ENCODE data around the gene COPG2. TPM values are rescaled to one million over a fixed set of nuclear protein-coding genes. Genes with fewer than 3 reads are reported as not detected.
"Not testable (repeated sequence)": the region's sequence is repeated elsewhere in the genome, so short reads cannot be mapped to it uniquely, and the experiment has no call there.

The COPG2 gene
- total RNA-seq, 1 experiment from 2014 or later: 77.7 TPM

DNA sequence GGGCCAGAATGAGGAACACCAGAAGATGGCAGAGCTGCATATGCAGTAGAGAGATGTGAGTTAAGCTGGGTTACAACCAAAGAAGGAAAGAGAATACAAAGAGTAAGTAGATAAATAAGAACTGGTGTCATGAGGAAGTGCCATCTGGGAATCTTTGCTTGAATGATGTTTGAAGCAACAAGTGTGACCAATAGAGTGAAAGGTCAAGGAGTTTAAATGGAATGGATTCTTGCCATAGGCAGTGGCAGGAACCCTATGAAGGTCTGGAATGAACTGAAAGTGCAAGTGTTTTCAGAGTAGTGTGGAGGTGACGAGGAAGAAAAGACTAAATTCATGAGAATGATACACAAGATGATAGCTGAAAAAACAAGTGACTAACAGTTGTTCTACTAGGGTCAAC lies 155.1 kb downstream of the COPG2 start:
- Histone ChIP-seq H2BK20ac (ENCODE audit: low read depth, low read length, poor library complexity, severe bottlenecking) (no peak overlapping the region), H3K9me3 (ENCODE audit: control insufficient read depth, low read depth, low read length) (no peaks in the 10 kb centered on the region), H3K4me2 (ENCODE audit: insufficient read depth, insufficient read length, low read length) (no peak overlapping the region), H3K23ac (ENCODE audit: insufficient read length, low read depth, low read length) (no peak overlapping the region), H3T11ph (ENCODE audit: low read length) (no peak overlapping the region), H3K18ac (ENCODE audit: insufficient read length, low read depth, low read length) (no peak overlapping the region), H3K27ac (ENCODE audit: insufficient read length, low read depth, low read length) (no peak overlapping the region), H2BK5ac (ENCODE audit: insufficient read length, low read length) (no peak overlapping the region), H2BK15ac (ENCODE audit: low read depth, low read length) (no peak overlapping the region), H3K4ac (ENCODE audit: low read depth, low read length) (no peak overlapping the region), H2BK12ac (ENCODE audit: insufficient read length, low read depth, low read length) (no peak overlapping the region), H4K8ac (replicated peaks; ENCODE audit: insufficient read length, low read depth, low read length) (no peak overlapping the region), H2AFZ (ENCODE audit: low read length) (no peak overlapping the region), H4K20me1 (ENCODE audit: control insufficient read depth, insufficient read depth, insufficient read length) (no peaks in the 10 kb centered on the region), H3K79me2 (ENCODE audit: insufficient read depth, low read length) (no peaks in the 10 kb centered on the region), H2BK120ac (ENCODE audit: low read depth, low read length, poor library complexity, severe bottlenecking) (no peak overlapping the region), H4K5ac (ENCODE audit: insufficient read length, low read depth, low read length) (no peak overlapping the region), H3K4me1 (ENCODE audit: insufficient read depth, low read length) (no peaks in the 10 kb centered on the region), H3K79me1 (ENCODE audit: insufficient read depth, low read depth, low read length, poor library complexity, severe bottlenecking) (no peaks in the 10 kb centered on the region), H3K27me3 (ENCODE audit: insufficient read depth, low read length) (no peaks in the 10 kb centered on the region), H2AK5ac (ENCODE audit: insufficient read length, low read length) (no peak overlapping the region), H4K91ac (ENCODE audit: insufficient read length, low read depth, low read length) (no peak overlapping the region), H3K14ac (ENCODE audit: insufficient read depth, low read length) (no peak overlapping the region), H3K56ac (ENCODE audit: insufficient read length, low read depth, low read length) (no peak overlapping the region), H3K23me2 (ENCODE audit: insufficient read length, low read depth, low read length, poor library complexity, severe bottlenecking) (no peaks in the 10 kb centered on the region), H3K9ac (ENCODE audit: extremely low read depth, insufficient read length, low read length) (no peak overlapping the region)
- no CpG with 5 or more reads among the region's 1 CpG for WGBS (ENCODE audit: extremely low coverage, insufficient read length, low lambda C conversion rate)
- Mint-ChIP-seq H3K4me3 (no peak overlapping the region), H3K4me1 (no peaks in the 10 kb centered on the region), H3K27ac (no peak overlapping the region), H3K27me3 (ENCODE audit: low read depth) (no peaks in the 10 kb centered on the region), H3K36me3 (ENCODE audit: insufficient read depth in 1 of 3, low read depth in 3 of 3) (peaks cover 0 to 3% (median 2%) of the 10 kb centered on the region in 3 experiments; a peak in 4 of 7 replicates), H3K9me3 (no peaks in the 10 kb centered on the region)
- no peak for DNase-seq
- TF ChIP-seq, protein P1, sequence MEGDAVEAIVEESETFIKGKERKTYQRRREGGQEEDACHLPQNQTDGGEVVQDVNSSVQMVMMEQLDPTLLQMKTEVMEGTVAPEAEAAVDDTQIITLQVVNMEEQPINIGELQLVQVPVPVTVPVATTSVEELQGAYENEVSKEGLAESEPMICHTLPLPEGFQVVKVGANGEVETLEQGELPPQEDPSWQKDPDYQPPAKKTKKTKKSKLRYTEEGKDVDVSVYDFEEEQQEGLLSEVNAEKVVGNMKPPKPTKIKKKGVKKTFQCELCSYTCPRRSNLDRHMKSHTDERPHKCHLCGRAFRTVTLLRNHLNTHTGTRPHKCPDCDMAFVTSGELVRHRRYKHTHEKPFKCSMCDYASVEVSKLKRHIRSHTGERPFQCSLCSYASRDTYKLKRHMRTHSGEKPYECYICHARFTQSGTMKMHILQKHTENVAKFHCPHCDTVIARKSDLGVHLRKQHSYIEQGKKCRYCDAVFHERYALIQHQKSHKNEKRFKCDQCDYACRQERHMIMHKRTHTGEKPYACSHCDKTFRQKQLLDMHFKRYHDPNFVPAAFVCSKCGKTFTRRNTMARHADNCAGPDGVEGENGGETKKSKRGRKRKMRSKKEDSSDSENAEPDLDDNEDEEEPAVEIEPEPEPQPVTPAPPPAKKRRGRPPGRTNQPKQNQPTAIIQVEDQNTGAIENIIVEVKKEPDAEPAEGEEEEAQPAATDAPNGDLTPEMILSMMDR (conservative IDR thresholded peaks at IDR 0.05): no peak

DNA sequence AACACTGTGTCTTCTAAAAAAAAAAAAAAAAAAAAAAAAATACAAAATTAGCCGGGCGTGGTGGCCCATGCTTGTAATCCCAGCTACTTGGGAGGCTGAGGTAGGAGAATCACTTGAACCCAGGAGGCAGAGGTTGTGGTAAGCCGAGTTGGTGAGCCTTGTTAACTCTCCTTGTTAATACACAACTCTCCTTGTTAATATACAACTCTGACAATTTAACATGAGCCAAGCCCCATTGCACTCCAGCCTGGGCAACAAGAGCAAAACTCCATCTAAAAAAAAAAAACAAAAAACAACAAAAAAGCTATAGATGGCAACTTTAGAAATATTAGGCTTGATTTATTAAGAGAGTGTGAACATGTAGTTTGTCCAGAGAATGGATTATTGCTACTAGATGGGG lies 156.5 kb downstream of the COPG2 start:
- not testable (repeated sequence) for H3K4me2 ChIP-seq (ENCODE audit: insufficient read depth, insufficient read length, low read length); H4K20me1 ChIP-seq (ENCODE audit: control insufficient read depth, insufficient read depth, insufficient read length); H3K79me2 ChIP-seq (ENCODE audit: insufficient read depth, low read length); H3K27me3 ChIP-seq (ENCODE audit: insufficient read depth, low read length); H3K79me1 ChIP-seq (ENCODE audit: insufficient read depth, low read depth, low read length, poor library complexity, severe bottlenecking); H3K27me3 Mint-ChIP-seq (ENCODE audit: low read depth); H3K14ac ChIP-seq (ENCODE audit: insufficient read depth, low read length); H4K91ac ChIP-seq (ENCODE audit: insufficient read length, low read depth, low read length); H3K23me2 ChIP-seq (ENCODE audit: insufficient read length, low read depth, low read length, poor library complexity, severe bottlenecking); H3K23ac ChIP-seq (ENCODE audit: insufficient read length, low read depth, low read length); DNase-seq; H2BK5ac ChIP-seq (ENCODE audit: insufficient read length, low read length); H3K4ac ChIP-seq (ENCODE audit: low read depth, low read length); H2AFZ ChIP-seq (ENCODE audit: low read length); H3K27ac Mint-ChIP-seq; H2BK120ac ChIP-seq (ENCODE audit: low read depth, low read length, poor library complexity, severe bottlenecking); H3T11ph ChIP-seq (ENCODE audit: low read length); H3K18ac ChIP-seq (ENCODE audit: insufficient read length, low read depth, low read length); H4K8ac ChIP-seq (replicated peaks; ENCODE audit: insufficient read length, low read depth, low read length); H2BK15ac ChIP-seq (ENCODE audit: low read depth, low read length); H2BK20ac ChIP-seq (ENCODE audit: low read depth, low read length, poor library complexity, severe bottlenecking); H3K9ac ChIP-seq (ENCODE audit: extremely low read depth, insufficient read length, low read length); H2BK12ac ChIP-seq (ENCODE audit: insufficient read length, low read depth, low read length); H3K27ac ChIP-seq (ENCODE audit: insufficient read length, low read depth, low read length); H3K9me3 Mint-ChIP-seq; H3K9me3 ChIP-seq (ENCODE audit: control insufficient read depth, low read depth, low read length); H4K5ac ChIP-seq (ENCODE audit: insufficient read length, low read depth, low read length); H3K4me1 ChIP-seq (ENCODE audit: insufficient read depth, low read length); H3K4me1 Mint-ChIP-seq; H2AK5ac ChIP-seq (ENCODE audit: insufficient read length, low read length); H3K4me3 Mint-ChIP-seq; H3K56ac ChIP-seq (ENCODE audit: insufficient read length, low read depth, low read length)
- H3K36me3 Mint-ChIP-seq (ENCODE audit: insufficient read depth in 1 of 3, low read depth in 3 of 3): peaks cover 3 to 16% (median 16%) of the 10 kb centered on the region in 3 experiments; a peak in 5 of 7 replicates
- no CpG with 5 or more reads among the region's 3 CpGs for WGBS (ENCODE audit: extremely low coverage, insufficient read length, low lambda C conversion rate)
